Measurements from ENCODE around the gene GLG1.
A peak's percentile ranks its signal among the peaks of the same experiment; 100 is the strongest.

GLG1 gene

GRCh38 chr16:74583926-74584666 is 22.8 kb downstream of the GLG1 start:
- Histone ChIP-seq H3K4me3 (ENCODE audit: low read length) (no peak overlapping the region), H3K9me2 (replicated peaks; ENCODE audit: insufficient read depth, low read length) (no peaks in the 10 kb centered on the region), H3K4me2 (ENCODE audit: low read depth, low read length) (no peak overlapping the region), H3F3A (ENCODE audit: insufficient read depth, low read length) (no peaks in the 10 kb centered on the region), H3K4me1 (ENCODE audit: low read length) (no peaks in the 10 kb centered on the region; the same call in 1 of the 2 replicates), H3K27me3 (replicated peaks; ENCODE audit: insufficient read depth, low read length) (no peaks in the 10 kb centered on the region), H3K79me2 (ENCODE audit: low read length) (peaks cover 62% of the 10 kb centered on the region), H3K36me3 (replicated peaks; ENCODE audit: insufficient read depth, low read length) (no peaks in the 10 kb centered on the region), H3K9me3 (replicated peaks; ENCODE audit: insufficient read depth, low read length) (no peaks in the 10 kb centered on the region), H3K9ac (ENCODE audit: low read length) (no peak overlapping the region), H3K27ac (ENCODE audit: low read length) (no peak overlapping the region), H4K20me1 (ENCODE audit: insufficient read depth, low read length) (no peaks in the 10 kb centered on the region), H2AFZ (ENCODE audit: low read length) (no peak overlapping the region)
- TF ChIP-seq CTCF (IDR thresholded peaks at IDR 0.05; ENCODE audit: low read length) (no peak), EZH2phosphoT487 (IDR thresholded peaks at IDR 0.05; ENCODE audit: low read length) (no peak), EZH2 (optimal IDR thresholded peaks at IDR 0.05; ENCODE audit: low read depth, low read length) (no peak)
- DNase-seq: no peak

GRCh38 chr16:74582970-74583369 is 23.9 kb downstream of the GLG1 start:
- H3K9me2 ChIP-seq (replicated peaks; ENCODE audit: insufficient read depth, low read length): no peaks in the 10 kb centered on the region
- H3K27me3 ChIP-seq (replicated peaks; ENCODE audit: insufficient read depth, low read length): no peaks in the 10 kb centered on the region
- no peak overlapping the region for H3K4me3 ChIP-seq (ENCODE audit: low read length)
- no peak overlapping the region for H3K9ac ChIP-seq (ENCODE audit: low read length)
- no peaks in the 10 kb centered on the region for H3K36me3 ChIP-seq (replicated peaks; ENCODE audit: insufficient read depth, low read length)
- no peak overlapping the region for H3K4me2 ChIP-seq (ENCODE audit: low read depth, low read length)
- peaks cover 74% of the 10 kb centered on the region for H3K79me2 ChIP-seq (ENCODE audit: low read length)
- no peak overlapping the region for H2AFZ ChIP-seq (ENCODE audit: low read length)
- TF ChIP-seq CTCF (IDR thresholded peaks at IDR 0.05; ENCODE audit: low read length): no peak
- no peak for TF ChIP-seq EZH2phosphoT487 (IDR thresholded peaks at IDR 0.05; ENCODE audit: low read length)
- TF ChIP-seq EZH2 (optimal IDR thresholded peaks at IDR 0.05; ENCODE audit: low read depth, low read length): no peak
- H4K20me1 ChIP-seq (ENCODE audit: insufficient read depth, low read length): no peaks in the 10 kb centered on the region
- H3K4me1 ChIP-seq (ENCODE audit: low read length): peaks cover 5% of the 10 kb centered on the region; the same call in 1 of the 2 replicates
- DNase-seq: no peak
- H3K9me3 ChIP-seq (replicated peaks; ENCODE audit: insufficient read depth, low read length): no peaks in the 10 kb centered on the region
- H3K27ac ChIP-seq (ENCODE audit: low read length): no peak overlapping the region
- no peaks in the 10 kb centered on the region for H3F3A ChIP-seq (ENCODE audit: insufficient read depth, low read length)

- Histone ChIP-seq H3F3A (ENCODE audit: insufficient read depth, low read length) (no peaks in the 10 kb centered on the region), H4K20me1 (ENCODE audit: insufficient read depth, low read length) (no peaks in the 10 kb centered on the region), H3K27ac (ENCODE audit: low read length) (peak overlapping the region; percentile 52; the same call in 1 of the 2 replicates), H3K9ac (ENCODE audit: low read length) (no peak overlapping the region), H2AFZ (ENCODE audit: low read length) (no peak overlapping the region), H3K27me3 (replicated peaks; ENCODE audit: insufficient read depth, low read length) (no peaks in the 10 kb centered on the region), H3K9me3 (replicated peaks; ENCODE audit: insufficient read depth, low read length) (no peaks in the 10 kb centered on the region), H3K9me2 (replicated peaks; ENCODE audit: insufficient read depth, low read length) (no peaks in the 10 kb centered on the region), H3K4me3 (ENCODE audit: low read length) (no peak overlapping the region), H3K4me1 (ENCODE audit: low read length) (peaks cover 5% of the 10 kb centered on the region; the same call in 1 of the 2 replicates), H3K4me2 (ENCODE audit: low read depth, low read length) (no peak overlapping the region), H3K36me3 (replicated peaks; ENCODE audit: insufficient read depth, low read length) (no peaks in the 10 kb centered on the region), H3K79me2 (ENCODE audit: low read length) (peaks cover 70% of the 10 kb centered on the region)
- DNase-seq: no peak
- no peak for TF ChIP-seq EZH2 (optimal IDR thresholded peaks at IDR 0.05; ENCODE audit: low read depth, low read length)
These were observed 26.1 kb downstream of the GLG1 start for GRCh38 chr16:74580833-74581232.

GRCh38 chr16:74578838-74579237 is 28.1 kb downstream of the GLG1 start:
- H3K27me3 ChIP-seq (replicated peaks; ENCODE audit: insufficient read depth, low read length): no peaks in the 10 kb centered on the region
- H3K9me3 ChIP-seq (replicated peaks; ENCODE audit: insufficient read depth, low read length): no peaks in the 10 kb centered on the region
- no peaks in the 10 kb centered on the region for H3K36me3 ChIP-seq (replicated peaks; ENCODE audit: insufficient read depth, low read length)
- H4K20me1 ChIP-seq (ENCODE audit: insufficient read depth, low read length): no peaks in the 10 kb centered on the region
- TF ChIP-seq EZH2 (optimal IDR thresholded peaks at IDR 0.05; ENCODE audit: low read depth, low read length): no peak
- no peak for TF ChIP-seq EZH2phosphoT487 (IDR thresholded peaks at IDR 0.05; ENCODE audit: low read length)
- TF ChIP-seq CTCF (IDR thresholded peaks at IDR 0.05; ENCODE audit: low read length): no peak
- no peak for DNase-seq
- no peak overlapping the region for H3K9ac ChIP-seq (ENCODE audit: low read length)
- no peak overlapping the region for H2AFZ ChIP-seq (ENCODE audit: low read length)
- H3K27ac ChIP-seq (ENCODE audit: low read length): no peak overlapping the region
- H3K9me2 ChIP-seq (replicated peaks; ENCODE audit: insufficient read depth, low read length): no peaks in the 10 kb centered on the region
- H3F3A ChIP-seq (ENCODE audit: insufficient read depth, low read length): no peaks in the 10 kb centered on the region
- no peak overlapping the region for H3K4me3 ChIP-seq (ENCODE audit: low read length)
- no peak overlapping the region for H3K4me2 ChIP-seq (ENCODE audit: low read depth, low read length)
- peaks cover 77% of the 10 kb centered on the region for H3K79me2 ChIP-seq (ENCODE audit: low read length)
- peaks cover 5% of the 10 kb centered on the region; the same call in 1 of the 2 replicates for H3K4me1 ChIP-seq (ENCODE audit: low read length)
